ENCODE results near the gene COA8. TPM values are rescaled to one million over a fixed set of nuclear protein-coding genes. Genes with fewer than 3 reads are reported as not detected.

The COA8 gene
- total RNA-seq, 4 donors from 2014 or later: 13.6 to 20.8 (median 17.9) TPM

GRCh38 chr14:103538291-103539055 is 24.3 kb upstream of the COA8 start:
- H3K27ac ChIP-seq: peak overlapping the region in 2 of 4 donors; percentile 13 to 48
- peaks cover 0 to 54% (median 2%) of the 10 kb centered on the region in 4 donors for H3K4me1 ChIP-seq
- DNase-seq: no peak
- no peaks in the 10 kb centered on the region for H3K9me3 ChIP-seq
- peaks cover 0 to 5% (median 0%) of the 10 kb centered on the region in 3 donors for H3K36me3 ChIP-seq
- no peak overlapping the region for H3K4me3 ChIP-seq
- H3K27me3 ChIP-seq: no peaks in the 10 kb centered on the region
- TF ChIP-seq CTCF (IDR thresholded peaks at IDR 0.05) (no peak), POLR2A (IDR thresholded peaks at IDR 0.05) (no peak)

- no peak overlapping the region for H3K4me3 ChIP-seq
- DNase-seq: no peak
- H3K27me3 ChIP-seq: no peaks in the 10 kb centered on the region
- no peaks in the 10 kb centered on the region for H3K36me3 ChIP-seq
- H3K27ac ChIP-seq: peak overlapping the region in 2 of 4 donors; percentile 13 to 48
- TF ChIP-seq CTCF (IDR thresholded peaks at IDR 0.05) (no peak), POLR2A (IDR thresholded peaks at IDR 0.05) (no peak)
- H3K9me3 ChIP-seq: no peaks in the 10 kb centered on the region
- peaks cover 0 to 60% (median 2%) of the 10 kb centered on the region in 4 donors for H3K4me1 ChIP-seq
Observed at GRCh38 chr14:103539056-103539825, 23.5 kb upstream of the COA8 start.

GRCh38 chr14:103540821-103541708 is 21.7 kb upstream of the COA8 start:
- H3K36me3 ChIP-seq: no peaks in the 10 kb centered on the region
- peaks cover 0 to 59% (median 2%) of the 10 kb centered on the region in 4 donors for H3K4me1 ChIP-seq
- peak overlapping the region in 2 of 4 donors; percentile 43 to 55 for H3K27ac ChIP-seq
- TF ChIP-seq CTCF (IDR thresholded peaks at IDR 0.05) (no peak), POLR2A (IDR thresholded peaks at IDR 0.05) (no peak)
- DNase-seq: no peak
- H3K4me3 ChIP-seq: no peak overlapping the region
- no peaks in the 10 kb centered on the region for H3K9me3 ChIP-seq
- H3K27me3 ChIP-seq: no peaks in the 10 kb centered on the region

GRCh38 chr14:103541709-103542604 is 20.8 kb upstream of the COA8 start:
- H3K36me3 ChIP-seq: no peaks in the 10 kb centered on the region
- no peaks in the 10 kb centered on the region for H3K9me3 ChIP-seq
- no peak overlapping the region for H3K4me3 ChIP-seq
- DNase-seq: no peak
- H3K4me1 ChIP-seq: peaks cover 0 to 59% (median 5%) of the 10 kb centered on the region in 4 donors
- peak overlapping the region in 3 of 4 donors; percentile 12 to 55 (median 43) for H3K27ac ChIP-seq
- H3K27me3 ChIP-seq: no peaks in the 10 kb centered on the region
- TF ChIP-seq POLR2A (IDR thresholded peaks at IDR 0.05) (no peak), CTCF (IDR thresholded peaks at IDR 0.05) (no peak)
